Neural cell (in vitro differentiated cells): ENCODE results near the gene WNT4.

Source experiments
- CTCF ChIP-seq: fragments of 450-650 bp; IDR thresholded peaks from 2 replicates; pipeline ENCODE4 v1.5.1; 2014; ENCODE audit warnings: antibody characterized with exemption, mild to moderate bottlenecking, moderate library complexity; ENCODE audit not compliant: poor library complexity, severe bottlenecking
- REST ChIP-seq: IDR thresholded peaks from 2 replicates; pipeline ENCODE4 v1.6.1; 2012; ENCODE audit warnings: borderline replicate concordance

GRCh38 chr1:22096463-22096862 lies 46.4 kb downstream of the WNT4 start:
- no peak for TF ChIP-seq REST
- no peak for TF ChIP-seq CTCF
